Measurements from ENCODE around the gene LCLAT1.

DNA sequence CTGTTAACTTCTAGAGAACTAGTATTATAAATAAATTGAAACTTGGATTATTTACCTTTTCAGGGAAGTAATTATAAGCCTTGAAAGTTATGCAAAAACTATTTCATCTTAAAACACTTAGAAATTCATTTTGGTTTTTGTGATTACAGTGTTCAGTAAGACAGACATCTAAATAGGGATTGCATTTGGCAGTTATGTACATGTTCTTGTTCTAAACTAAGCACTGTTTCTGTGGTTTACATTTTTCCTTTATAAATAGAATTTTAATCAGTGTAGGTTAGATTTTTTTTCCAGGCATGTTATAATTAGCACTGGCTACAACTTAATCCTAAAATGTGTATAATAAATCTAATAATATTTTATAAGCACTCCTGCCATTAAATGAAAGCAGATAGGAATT is 35.0 kb downstream of the LCLAT1 start:
- TF ChIP-seq POLR2AphosphoS5 (IDR thresholded peaks at IDR 0.05; ENCODE audit: borderline replicate concordance, low read depth, low read length) (no peak), EZH2 (IDR thresholded peaks at IDR 0.05) (no peak)

All from SK-N-MC (cell line).